Measurements from ENCODE around the gene LGI1. TPM values are rescaled to one million over a fixed set of nuclear protein-coding genes. Genes with fewer than 3 reads are reported as not detected.

Gene LGI1
- total RNA-seq, 1 donor from 2014 or later, result not detected

- H3K36me3 Mint-ChIP-seq (ENCODE audit: low read depth), result no peaks in the 10 kb centered on the region
- peaks cover 18% of the 10 kb centered on the region for H3K27me3 Mint-ChIP-seq
- DNase-seq, result no peak
- no peak overlapping the region for H3K27ac Mint-ChIP-seq
- H3K4me3 Mint-ChIP-seq, result no peak overlapping the region
- no peak for ATAC-seq (ENCODE audit: low read depth)
- POLR2A ChIA-PET, result no interaction called here
- H3K4me1 Mint-ChIP-seq, result no peaks in the 10 kb centered on the region
- intact Hi-C loops (cut with micrococcal nuclease), result no loop called here
- CTCF ChIA-PET, result no interaction called here
- no peaks in the 10 kb centered on the region for H3K9me3 Mint-ChIP-seq
- TF ChIP-seq CTCF (IDR thresholded peaks at IDR 0.05), result no peak
Measured at GRCh38 chr10:93768892-93769291, 11.2 kb downstream of the LGI1 start.

GRCh38 chr10:93771354-93771753 is 13.6 kb downstream of the LGI1 start:
- ChIA-PET POLR2A (no interaction called here), CTCF (no interaction called here)
- H3K27ac Mint-ChIP-seq, result no peak overlapping the region
- no peaks in the 10 kb centered on the region for H3K4me1 Mint-ChIP-seq
- DNase-seq (no peak), ATAC-seq (ENCODE audit: low read depth) (no peak)
- H3K27me3 Mint-ChIP-seq, result peaks cover 23% of the 10 kb centered on the region
- TF ChIP-seq CTCF (IDR thresholded peaks at IDR 0.05), result no peak
- H3K9me3 Mint-ChIP-seq, result no peaks in the 10 kb centered on the region
- intact Hi-C loops (cut with micrococcal nuclease), result no loop called here
- no peaks in the 10 kb centered on the region for H3K36me3 Mint-ChIP-seq (ENCODE audit: low read depth)
- no peak overlapping the region for H3K4me3 Mint-ChIP-seq

- CTCF ChIA-PET, result interaction anchor here (0.6 kb wide), 1 partner anchor 9 kb away, joined by 3 read pairs; no protein-coding TSS in a partner anchor
- POLR2A ChIA-PET, result no interaction called here
Measured at GRCh38 chr10:93773120-93773519, 15.4 kb downstream of the LGI1 start.

GRCh38 chr10:93773705-93774104 is 16.0 kb downstream of the LGI1 start:
- ATAC-seq (ENCODE audit: low read depth) (no peak), DNase-seq (no peak)
- intact Hi-C loops (cut with micrococcal nuclease), result no loop called here
- ChIA-PET POLR2A (no interaction called here), CTCF (no interaction called here)
- Mint-ChIP-seq H3K27ac (no peak overlapping the region), H3K4me1 (no peaks in the 10 kb centered on the region), H3K4me3 (no peak overlapping the region), H3K9me3 (no peaks in the 10 kb centered on the region), H3K27me3 (peaks cover 11% of the 10 kb centered on the region), H3K36me3 (ENCODE audit: low read depth) (no peaks in the 10 kb centered on the region)
- TF ChIP-seq CTCF (IDR thresholded peaks at IDR 0.05), result no peak

More at GRCh38 chr10:93773120-93773519, 15.4 kb downstream of the LGI1 start:
- intact Hi-C loops (cut with micrococcal nuclease), result no loop called here
- H3K27me3 Mint-ChIP-seq, result peaks cover 15% of the 10 kb centered on the region
- DNase-seq, result no peak
- no peak overlapping the region for H3K27ac Mint-ChIP-seq
- ATAC-seq (ENCODE audit: low read depth), result no peak
- no peak overlapping the region for H3K4me3 Mint-ChIP-seq
- no peaks in the 10 kb centered on the region for H3K36me3 Mint-ChIP-seq (ENCODE audit: low read depth)
- no peaks in the 10 kb centered on the region for H3K9me3 Mint-ChIP-seq
- no peaks in the 10 kb centered on the region for H3K4me1 Mint-ChIP-seq
- TF ChIP-seq CTCF (IDR thresholded peaks at IDR 0.05), result no peak

- DNase-seq, result no peak
- Mint-ChIP-seq H3K27ac (no peak overlapping the region), H3K9me3 (no peaks in the 10 kb centered on the region), H3K4me3 (no peak overlapping the region), H3K27me3 (peaks cover 15% of the 10 kb centered on the region), H3K4me1 (no peaks in the 10 kb centered on the region), H3K36me3 (ENCODE audit: low read depth) (no peaks in the 10 kb centered on the region)
- POLR2A ChIA-PET, result no interaction called here
- no peak for ATAC-seq (ENCODE audit: low read depth)
- intact Hi-C loops (cut with micrococcal nuclease), result no loop called here
- CTCF ChIA-PET, result no interaction called here
- no peak for TF ChIP-seq CTCF (IDR thresholded peaks at IDR 0.05)
Measured at GRCh38 chr10:93775356-93775755, 17.6 kb downstream of the LGI1 start.
